SKM-1 treated with dmso at 0.1 percent for 144 hours (cell line): ENCODE results near the gene ARPP21.

Experiments
- DNase-seq: peaks from one replicate; lab custom pipeline; 2025; ENCODE audit not compliant: unreplicated experiment; lab: John Stamatoyannopoulos, UW

Gene ARPP21

DNA sequence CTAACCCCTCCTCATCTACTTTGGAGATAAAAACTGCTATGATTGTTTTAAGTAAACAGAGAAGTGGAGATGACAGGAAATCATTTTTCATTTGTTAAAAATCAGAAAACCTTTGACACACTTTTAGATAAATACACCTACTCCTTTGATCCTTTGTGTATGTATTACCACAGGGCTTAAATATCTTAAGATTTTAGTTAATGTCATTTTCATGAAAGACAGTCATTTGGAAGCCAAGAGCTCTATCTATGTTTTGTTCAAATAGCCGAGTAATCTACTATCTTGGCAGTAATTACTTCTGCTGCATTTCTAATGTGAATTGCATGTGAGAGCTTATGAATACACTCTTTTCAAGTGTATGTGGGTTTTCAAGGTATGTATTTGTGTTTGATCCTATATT is 2.0 kb downstream of the ARPP21 start:
- no peak for DNase-seq

DNA sequence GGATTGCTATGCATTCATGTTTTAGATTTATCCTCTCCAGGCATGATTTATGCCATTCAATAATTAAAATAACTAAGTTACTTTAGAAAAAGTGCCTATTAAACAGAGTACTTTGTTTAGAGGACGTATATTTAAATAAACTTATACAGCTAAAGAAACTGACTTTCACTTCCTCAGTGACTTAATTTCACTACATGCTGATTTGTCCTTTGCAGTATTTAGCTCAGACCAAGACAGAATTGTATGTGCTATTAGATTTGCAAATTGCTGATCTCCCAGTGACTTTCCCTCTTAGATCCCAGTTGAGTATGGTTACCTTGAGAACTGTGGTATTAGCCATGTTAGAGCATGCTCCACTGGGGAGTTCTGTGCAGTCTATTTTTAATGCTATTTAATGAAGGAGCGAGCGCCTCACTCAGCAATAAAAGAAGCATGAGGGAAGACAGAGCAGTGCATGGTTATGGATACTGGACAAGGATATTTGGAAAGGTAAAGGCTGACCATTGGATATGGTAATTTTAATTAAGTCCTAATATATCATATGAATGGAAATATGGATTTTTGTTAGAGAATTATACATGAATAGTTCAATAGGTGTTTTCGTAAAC is 2.7 kb downstream of the ARPP21 start:
- no peak for DNase-seq

DNA sequence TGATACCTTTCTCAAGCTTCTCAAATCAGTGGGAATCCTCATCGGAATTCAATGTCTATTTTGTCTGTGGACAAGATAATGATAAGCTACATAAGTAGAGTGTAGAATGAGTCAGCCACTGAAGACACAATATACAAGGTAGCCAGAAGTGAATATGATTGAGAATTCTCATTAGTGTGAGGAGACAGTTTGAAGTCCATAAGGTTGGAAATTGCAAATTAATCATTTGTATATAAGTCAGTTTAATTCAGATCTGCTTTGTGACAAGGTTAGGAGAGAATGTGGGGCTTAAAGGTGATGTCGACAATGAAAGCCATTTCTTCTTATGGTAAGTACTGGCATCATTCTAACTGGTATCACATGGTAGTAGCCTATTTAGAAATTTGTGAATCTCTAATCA is 4.2 kb downstream of the ARPP21 start:
- DNase-seq: no peak

DNA sequence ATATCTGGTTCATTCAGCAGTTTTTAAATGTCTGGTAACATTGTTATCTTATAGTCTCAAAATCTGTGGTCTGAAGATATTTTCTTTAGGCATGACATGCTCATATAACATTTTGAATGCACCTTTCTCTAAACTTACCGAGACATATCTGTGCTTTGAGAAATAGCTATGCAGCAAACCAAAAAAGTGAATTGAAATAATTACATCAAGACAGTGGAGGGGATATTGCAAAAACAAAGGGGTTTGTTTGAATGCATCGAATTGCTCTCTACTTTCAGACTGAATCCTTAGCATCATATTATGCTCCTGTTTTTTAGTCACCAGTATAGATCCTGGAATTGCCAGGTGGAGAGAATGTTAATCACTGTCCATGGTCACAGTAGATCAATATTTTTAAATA is 5.1 kb downstream of the ARPP21 start:
- DNase-seq: no peak

DNA sequence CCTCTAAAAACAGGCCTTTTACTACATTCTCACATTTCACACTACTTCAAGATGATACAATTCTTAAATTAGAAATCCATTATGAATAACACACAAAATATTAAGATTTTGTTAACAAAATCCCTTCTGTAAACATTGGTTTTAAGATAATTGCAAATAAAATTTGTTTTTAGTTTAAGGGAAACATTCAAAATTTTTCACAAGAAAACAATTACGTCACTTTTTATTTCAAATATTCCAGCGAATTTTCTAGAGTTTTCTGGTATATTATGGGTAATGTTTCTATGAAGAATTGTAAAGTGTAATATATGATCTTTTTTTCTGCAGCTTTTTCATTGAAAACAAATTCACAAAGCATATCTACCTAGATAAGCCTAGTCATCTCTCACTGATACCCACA is 5.9 kb downstream of the ARPP21 start:
- no peak for DNase-seq

DNA sequence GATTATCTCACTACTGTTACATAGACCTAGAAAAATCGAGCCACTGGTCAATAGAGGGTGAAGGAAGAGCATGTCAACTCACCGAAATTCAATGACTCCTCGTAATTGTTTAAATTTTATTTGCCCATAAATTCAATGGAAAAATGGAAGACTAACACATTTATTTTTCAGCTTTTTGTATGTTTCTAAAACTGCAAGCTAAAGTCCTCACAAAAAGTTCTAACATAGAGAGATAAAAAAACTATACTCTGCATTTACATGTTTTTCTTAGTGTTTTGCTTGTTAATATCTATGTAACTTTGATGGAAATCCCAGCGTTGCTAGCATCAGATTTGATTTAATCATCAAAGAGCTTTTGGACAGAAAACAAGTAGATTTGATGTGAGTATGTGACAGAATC is 6.8 kb downstream of the ARPP21 start:
- DNase-seq: no peak

DNA sequence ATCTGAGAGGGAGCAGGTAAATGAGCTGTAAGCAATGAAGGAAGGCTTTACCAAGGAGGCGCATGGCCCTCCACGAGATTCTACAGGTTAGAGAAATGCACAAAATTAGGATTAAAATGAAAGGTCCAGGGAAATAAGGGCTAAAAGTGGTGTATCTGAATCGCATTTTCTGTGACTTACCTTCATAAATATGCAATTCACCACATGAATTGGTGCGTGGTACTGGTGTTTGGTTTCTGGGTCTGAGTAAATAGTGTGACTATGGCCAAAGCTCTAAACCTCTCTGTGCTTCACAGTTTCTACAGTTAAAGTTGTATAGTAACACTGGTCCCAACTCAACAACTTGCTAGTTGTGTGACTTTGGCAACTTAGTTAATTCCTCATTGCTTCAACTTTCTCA is 8.1 kb downstream of the ARPP21 start:
- DNase-seq: no peak

DNA sequence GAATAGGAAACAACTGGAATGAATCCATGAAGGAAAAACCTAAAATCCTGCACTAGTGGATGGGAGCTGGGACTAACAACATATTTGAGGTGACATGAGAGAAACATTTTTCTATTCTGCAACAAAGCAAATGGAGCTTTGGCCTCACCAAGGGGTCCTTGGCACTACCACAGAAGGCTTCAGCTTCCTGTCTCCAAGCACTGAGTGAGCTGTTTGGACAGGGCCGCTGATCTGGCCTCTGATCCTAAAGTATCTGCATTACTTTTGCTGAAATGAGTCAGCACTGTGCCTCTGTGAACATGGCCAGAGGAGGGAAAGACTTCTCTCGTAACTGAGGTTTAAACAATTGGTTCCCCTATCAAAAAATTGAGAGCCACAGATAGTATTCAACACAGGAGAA is 9.0 kb downstream of the ARPP21 start:
- DNase-seq: no peak

DNA sequence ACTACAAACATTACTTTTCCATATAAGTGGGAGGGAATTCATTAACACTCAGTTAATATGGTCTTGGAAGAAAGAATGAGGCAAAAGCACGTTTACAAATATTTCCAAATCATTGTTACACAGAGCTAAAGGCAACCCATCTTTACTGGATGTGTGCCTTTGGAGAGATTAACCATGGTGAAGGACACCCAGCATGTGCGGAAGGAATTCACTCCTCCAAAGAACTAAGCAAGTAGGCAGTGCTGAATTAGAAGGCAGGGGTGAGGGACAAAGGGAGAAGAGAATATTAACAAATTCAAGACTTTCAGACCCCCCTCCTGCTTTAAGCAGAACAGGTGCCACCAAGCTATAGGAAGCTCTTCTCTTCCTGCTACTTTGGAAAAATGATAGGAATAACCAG is 10.1 kb downstream of the ARPP21 start:
- DNase-seq: no peak

DNA sequence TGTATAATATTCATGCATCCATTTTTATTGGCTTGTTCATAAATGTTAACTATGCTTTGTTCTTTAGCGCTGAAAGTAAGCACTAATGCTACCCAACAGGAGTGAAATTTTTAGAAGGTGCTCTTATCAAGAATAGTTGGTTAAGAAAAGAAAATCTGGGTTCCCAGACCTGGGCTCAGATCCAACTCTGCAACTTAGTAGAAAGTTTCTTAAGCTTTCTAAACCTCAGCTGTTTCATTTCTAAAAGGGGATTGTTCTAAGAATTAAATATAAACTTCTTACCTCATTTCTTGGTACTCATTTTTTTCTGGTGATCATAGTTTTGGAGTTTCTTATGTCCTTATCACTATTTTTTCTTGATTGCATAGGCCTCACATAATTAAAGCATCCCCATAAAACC is 12.1 kb downstream of the ARPP21 start:
- no peak for DNase-seq

DNA sequence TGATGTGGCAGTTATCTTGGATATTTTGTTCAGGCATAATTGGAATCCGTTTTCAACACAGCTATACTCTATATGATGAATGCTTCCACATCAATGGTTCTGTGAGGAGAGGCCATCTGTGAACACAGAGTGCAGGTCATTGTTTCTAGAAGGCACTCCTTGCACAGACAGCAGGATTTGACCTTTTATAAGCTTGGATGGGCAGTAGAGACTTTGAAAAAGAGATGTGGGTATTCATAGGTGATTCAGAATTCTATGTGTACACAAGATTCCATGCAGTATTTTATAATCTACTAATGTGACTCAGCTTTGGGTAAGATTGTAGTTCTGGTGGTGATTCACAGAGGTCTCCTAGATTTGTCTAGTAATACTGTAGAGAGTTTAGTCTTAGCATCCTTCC is 12.5 kb downstream of the ARPP21 start:
- DNase-seq: no peak

DNA sequence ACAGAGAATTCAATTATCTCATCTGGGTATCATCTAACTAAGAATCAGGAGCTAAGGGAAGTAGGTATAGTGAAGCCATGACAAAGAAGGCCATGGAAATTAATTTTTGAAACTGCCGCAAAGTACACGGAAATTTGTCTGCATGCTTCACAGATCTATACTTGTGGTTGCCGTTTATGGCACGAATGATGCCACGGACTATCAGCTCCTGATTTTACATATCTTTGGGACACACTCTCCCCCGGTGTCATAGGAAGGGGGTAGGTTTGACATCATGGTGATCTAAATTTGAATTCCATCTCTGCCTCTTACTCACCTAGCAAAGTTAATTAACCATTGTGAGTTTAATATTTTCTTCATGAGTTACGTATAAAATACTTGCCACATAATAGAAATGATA is 14.0 kb downstream of the ARPP21 start:
- no peak for DNase-seq

DNA sequence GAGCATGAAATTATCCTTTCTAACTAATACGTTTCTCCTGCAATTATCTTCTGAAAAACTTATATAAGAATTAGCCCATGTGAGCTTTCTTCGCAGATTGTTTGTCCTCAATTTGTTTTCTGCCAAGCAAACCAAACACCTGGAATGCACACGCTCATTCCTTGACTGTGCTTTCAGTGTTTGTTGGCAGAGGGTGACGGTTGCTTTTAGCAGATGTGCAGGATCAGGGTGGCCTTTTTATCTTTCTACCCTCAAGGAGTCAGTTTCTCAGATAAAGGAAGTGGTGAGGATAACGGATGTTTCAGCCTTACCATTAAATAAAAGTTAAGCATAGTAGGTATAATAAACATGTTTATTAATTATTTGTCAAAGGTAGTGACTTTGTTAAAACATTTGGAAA is 15.2 kb downstream of the ARPP21 start:
- DNase-seq: no peak

DNA sequence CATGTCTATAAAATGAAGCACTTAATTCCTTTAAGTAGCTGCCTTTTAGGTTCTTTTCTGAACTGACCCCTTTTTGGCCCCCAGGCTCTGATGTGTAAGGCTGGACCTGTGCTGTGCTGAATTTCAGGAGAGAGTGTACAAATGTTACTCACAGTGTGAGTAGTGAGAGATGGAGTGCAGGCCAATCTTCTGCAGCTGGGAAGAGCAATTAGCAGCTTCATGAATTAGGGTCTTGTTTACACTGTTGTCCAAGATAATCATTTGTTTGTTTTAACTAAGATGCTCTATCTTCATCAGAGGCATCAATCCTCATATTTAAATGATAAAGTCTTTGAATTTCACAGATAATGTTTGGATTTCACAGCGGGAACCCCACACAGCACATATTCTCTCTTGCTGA is 19.4 kb downstream of the ARPP21 start:
- no peak for DNase-seq

DNA sequence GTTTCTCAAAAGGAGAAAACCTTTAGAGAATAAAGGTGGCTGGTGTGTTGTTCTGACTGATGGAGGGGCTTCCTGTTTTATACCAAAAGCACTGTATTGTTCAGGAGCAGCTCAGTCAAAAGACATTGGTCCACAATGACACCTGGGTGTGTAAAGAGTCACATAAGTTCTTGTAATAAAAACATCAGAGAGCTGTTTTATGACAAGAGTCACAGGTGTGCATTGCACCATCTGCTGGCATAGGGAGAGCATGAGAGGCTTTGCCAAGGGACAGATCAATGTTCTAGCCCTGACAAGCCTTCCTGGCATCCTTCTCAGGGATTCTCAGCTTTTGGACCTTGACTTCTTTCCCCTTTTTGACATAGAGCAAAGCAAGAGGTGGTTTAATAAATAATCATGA is 20.4 kb downstream of the ARPP21 start:
- no peak for DNase-seq

DNA sequence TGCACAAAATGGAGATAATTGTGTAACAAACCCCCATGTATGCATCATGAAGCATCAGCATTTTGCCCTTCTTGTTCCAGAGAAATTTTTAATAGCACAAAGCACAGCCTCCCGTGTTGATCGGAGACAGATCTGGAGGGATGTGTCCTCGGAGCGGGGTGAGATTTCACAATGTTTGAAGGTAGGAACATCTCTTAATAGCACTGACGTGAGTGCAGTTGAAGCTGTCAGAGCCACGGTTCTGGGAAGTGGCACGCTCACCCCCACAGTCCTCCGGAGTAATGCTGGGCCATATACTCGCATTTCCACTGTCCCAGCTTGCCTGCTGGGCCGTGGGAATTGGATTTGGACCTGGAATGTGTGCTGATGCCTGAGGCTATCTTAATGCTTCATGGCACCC is 24.1 kb downstream of the ARPP21 start:
- no peak for DNase-seq

DNA sequence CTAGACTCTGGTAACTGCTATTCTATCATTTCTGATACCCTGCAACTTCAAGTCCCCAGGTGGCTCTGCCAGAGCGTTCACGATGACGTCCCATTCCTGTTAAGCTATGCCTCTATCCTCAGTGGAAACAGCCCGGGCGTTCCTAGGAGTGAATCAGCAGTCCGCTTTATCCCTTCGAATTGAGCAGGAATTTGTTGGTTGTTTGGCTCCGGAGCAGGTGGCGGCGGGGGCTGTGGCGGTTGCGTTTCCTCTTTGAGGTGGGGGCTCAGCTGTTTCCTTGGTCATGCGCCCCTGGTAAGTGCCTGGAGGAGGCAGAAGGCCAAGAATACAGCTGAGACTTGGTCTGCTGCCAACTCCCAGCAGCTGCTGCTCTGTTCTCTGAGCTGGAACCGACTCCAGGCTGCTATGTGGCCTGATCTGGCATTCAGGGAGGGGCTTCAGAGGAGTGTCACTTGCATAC is 25.2 kb downstream of the ARPP21 start:
- no peak for DNase-seq

DNA sequence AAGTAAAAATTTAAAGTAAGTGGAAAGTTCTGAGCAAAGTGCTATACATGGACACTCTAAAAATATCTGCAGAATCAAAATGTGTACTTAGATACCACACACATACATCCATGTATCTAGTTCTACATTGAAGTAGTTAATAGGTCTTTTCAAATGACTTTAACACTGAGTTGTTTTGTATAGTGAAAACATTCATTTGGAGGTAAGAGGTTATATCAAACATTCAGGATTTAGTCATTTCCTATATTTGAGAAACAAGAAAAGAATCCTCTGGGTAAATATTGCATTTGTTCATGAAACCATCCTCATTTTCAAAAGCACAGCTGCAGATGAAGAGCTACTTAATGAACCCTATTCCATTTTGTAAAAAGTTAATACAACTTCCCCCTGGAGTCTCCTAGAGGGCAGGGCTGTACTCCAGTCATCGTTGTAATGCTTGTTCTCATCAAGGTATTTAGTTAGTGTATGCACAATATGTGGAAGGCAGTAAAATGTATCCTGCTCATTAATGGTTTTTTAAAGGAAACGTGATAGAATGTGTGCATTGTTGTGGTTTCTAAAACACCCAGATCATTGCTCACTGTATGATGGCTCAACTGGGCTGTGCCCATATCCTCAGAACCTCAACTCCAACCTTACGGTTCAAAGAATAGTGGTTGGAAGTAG is 26.2 kb downstream of the ARPP21 start:
- no peak for DNase-seq

DNA sequence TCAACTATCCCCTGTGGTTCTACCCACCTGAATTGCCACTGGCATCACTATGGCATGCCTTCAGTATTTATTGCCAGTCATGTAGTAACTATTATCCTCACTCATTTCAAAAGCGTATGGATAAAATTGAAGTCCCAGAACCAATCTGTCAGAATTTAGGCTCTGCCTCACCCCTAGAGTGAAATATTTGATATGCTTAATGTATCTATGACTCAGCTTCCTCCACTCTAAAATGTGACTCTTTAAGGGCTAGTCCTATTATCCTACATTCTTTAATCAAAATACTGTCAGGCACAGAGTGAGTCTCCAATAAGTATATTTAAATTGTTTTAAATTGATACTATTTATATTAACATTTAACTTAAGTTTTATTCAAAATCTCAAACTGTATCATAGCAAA is 27.6 kb downstream of the ARPP21 start:
- DNase-seq: no peak

DNA sequence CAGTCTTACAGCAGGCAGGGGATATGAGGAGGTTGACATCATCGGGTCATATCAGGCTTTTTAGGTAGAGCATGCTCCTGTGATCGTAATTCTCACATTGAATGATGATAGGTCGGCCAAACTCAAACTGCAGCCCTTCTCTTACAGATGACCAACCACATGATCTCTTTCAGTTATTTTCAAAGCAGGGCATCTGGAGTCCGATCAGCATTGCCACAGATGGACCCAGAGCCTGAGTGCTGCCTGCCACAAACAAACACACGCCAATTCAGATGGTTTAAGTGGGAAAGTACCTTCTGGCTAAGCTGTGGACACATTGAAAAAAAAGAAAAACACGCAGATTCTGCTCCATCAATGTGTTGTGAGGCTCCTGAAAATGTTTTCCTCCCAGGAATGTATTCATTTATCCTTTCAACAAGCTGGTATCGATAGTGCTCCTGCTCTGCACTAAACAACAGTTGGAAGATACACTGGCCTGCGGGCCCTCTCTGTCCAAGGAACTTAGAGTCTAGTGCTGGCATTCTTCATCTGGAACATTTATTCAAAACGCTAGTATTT is 31.2 kb downstream of the ARPP21 start:
- DNase-seq: no peak

DNA sequence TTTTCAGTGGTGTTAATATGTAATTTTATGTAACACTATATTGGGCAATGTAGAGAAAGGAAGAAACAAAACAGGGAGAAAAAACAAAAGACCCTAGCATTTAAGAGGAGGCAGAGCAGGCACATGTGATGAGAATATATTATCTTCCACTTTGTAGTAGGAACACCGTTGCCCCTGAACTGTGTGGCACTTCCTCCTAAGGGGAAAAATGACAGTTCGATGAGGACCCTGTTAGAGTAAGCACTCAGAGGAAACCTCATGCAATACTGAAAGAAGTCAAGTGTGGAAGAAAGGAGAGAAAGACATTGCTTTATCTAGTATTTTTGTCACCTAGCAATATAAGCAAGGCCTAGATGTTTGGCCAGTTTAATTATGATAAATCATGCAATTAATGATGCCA is 32.2 kb downstream of the ARPP21 start:
- DNase-seq: no peak

DNA sequence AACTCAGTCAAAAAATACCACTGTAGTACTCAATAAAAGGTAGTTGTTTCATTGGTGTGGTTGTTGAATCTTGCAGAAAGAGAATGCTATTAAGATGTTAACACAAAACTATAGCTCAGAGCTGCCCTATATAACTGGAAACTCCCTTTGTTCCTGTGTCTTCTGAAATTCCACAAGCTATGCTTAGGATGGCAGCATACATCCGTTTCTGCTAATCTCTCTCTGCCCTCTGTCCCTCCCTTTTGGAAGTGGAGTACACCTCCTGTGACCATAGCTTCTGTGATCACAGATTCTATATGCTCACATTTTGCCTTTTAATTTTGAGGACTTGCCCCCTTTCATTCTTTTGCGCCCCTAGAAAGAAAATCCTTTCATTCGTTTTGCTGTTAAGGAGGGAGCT is 33.7 kb downstream of the ARPP21 start:
- no peak for DNase-seq
